Uterus (tissue), 4 donors: ENCODE results near the gene MRPS25. TPM values are rescaled to one million over a fixed set of nuclear protein-coding genes. Genes with fewer than 3 reads are reported as not detected.

Experiments used
- DNase-seq, 2 donors: peaks; one replicate each; pipeline ENCODE4 v3.0.0-alpha.2; 2019 to 2020
- H3K27ac ChIP-seq, 2 donors: fragments of 200-600 bp; sonication (generic); 1 replicate in 1 of 2; 2 replicates in 1 of 2; pipeline ENCODE4 v1.5.1; 2016 to 2018
- H3K27me3 ChIP-seq, 2 donors: fragments of 200-600 bp; sonication (generic); one replicate each; pipeline ENCODE4 v1.5.1; 2018 to 2019; ENCODE audit warnings: control low read depth in 1 of 2
- H3K36me3 ChIP-seq, 2 donors: fragments of 200-600 bp; sonication (generic); one replicate each; pipeline ENCODE4 v1.5.1; 2019; ENCODE audit warnings: control low read depth in 1 of 2
- H3K4me1 ChIP-seq, 2 donors: fragments of 200-600 bp; sonication (generic); one replicate each; pipeline ENCODE4 v1.5.1; 2018 to 2019; ENCODE audit warnings: control low read depth in 1 of 2
- H3K4me3 ChIP-seq, 2 donors: fragments of 200-600 bp; sonication (generic); 1 replicate in 1 of 2; 2 replicates in 1 of 2; pipeline ENCODE4 v1.5.1; 2018 to 2019; ENCODE audit warnings: mild to moderate bottlenecking in 1 of 2
- H3K9me3 ChIP-seq, 2 donors: fragments of 200-600 bp; sonication (generic); one replicate each; pipeline ENCODE4 v1.5.1; 2019; ENCODE audit warnings: control low read depth in 1 of 2
- CTCF ChIP-seq, 4 experiments: fragments of 200-600 bp in 2 of 4; fragments of 450-650 bp in 2 of 4; sonication (generic) in 2 of 4; IDR thresholded peaks; one replicate each; pipeline ENCODE4 v1.5.1; 2016 to 2019; ENCODE audit warnings: antibody characterized with exemption in 4 of 4, mild to moderate bottlenecking in 2 of 4, moderate library complexity in 1 of 4
- POLR2A ChIP-seq, 2 donors: fragments of 450-650 bp; IDR thresholded peaks; one replicate each; pipeline ENCODE4 v1.6.1; 2016; ENCODE audit warnings: antibody characterized with exemption in 2 of 2, mild to moderate bottlenecking in 1 of 2, moderate library complexity in 1 of 2
- intact Hi-C: fragments of 100-400 bp; cut with DNase I; formaldehyde crosslinking; loops from one replicate; pipeline ENCODE4 v1.15.1; 2023; ENCODE audit warnings: low total_unique reads
- total RNA-seq, 4 donors: library from RNA; depleted of rRNA in 3 of 4; stranded (reverse); fragments of >200 nt in 3 of 4; gene quantifications; one replicate each; pipeline versions ENCODE4 v1.1.0 to v1.2.4, GENCODE V29; 2014 to 2023
- donor health status: DM: yes; HTN: yes; CAD: no.

MRPS25 gene
- total RNA-seq, 4 donors from 2014 or later = 6.2 to 49.8 (median 18.6) TPM

GRCh38 chr3:15040844-15041243 is 24.3 kb downstream of the MRPS25 start:
- H3K36me3 ChIP-seq = no peaks in the 10 kb centered on the region
- no peak overlapping the region for H3K27ac ChIP-seq
- no peak overlapping the region for H3K4me3 ChIP-seq
- H3K27me3 ChIP-seq = no peaks in the 10 kb centered on the region
- intact Hi-C loops = no loop called here
- no peak for DNase-seq
- no peaks in the 10 kb centered on the region for H3K4me1 ChIP-seq
- TF ChIP-seq POLR2A (IDR thresholded peaks at IDR 0.05) = no peak
- TF ChIP-seq CTCF (IDR thresholded peaks at IDR 0.05) = no peak
- H3K9me3 ChIP-seq = no peaks in the 10 kb centered on the region

GRCh38 chr3:15038306-15038705 is 26.8 kb downstream of the MRPS25 start:
- no peak for DNase-seq
- H3K36me3 ChIP-seq = no peaks in the 10 kb centered on the region
- no peak overlapping the region for H3K4me3 ChIP-seq
- no peaks in the 10 kb centered on the region for H3K4me1 ChIP-seq
- intact Hi-C loops = no loop called here
- no peaks in the 10 kb centered on the region for H3K9me3 ChIP-seq
- TF ChIP-seq CTCF (IDR thresholded peaks at IDR 0.05) (no peak), POLR2A (IDR thresholded peaks at IDR 0.05) (no peak)
- no peak overlapping the region for H3K27ac ChIP-seq
- no peaks in the 10 kb centered on the region for H3K27me3 ChIP-seq

- intact Hi-C loops = no loop called here
- no peaks in the 10 kb centered on the region for H3K36me3 ChIP-seq
- DNase-seq = no peak
- H3K4me1 ChIP-seq = no peaks in the 10 kb centered on the region
- TF ChIP-seq POLR2A (IDR thresholded peaks at IDR 0.05) (no peak), CTCF (IDR thresholded peaks at IDR 0.05) (no peak)
- H3K4me3 ChIP-seq = no peak overlapping the region
- H3K27me3 ChIP-seq = no peaks in the 10 kb centered on the region
- no peaks in the 10 kb centered on the region for H3K9me3 ChIP-seq
- no peak overlapping the region for H3K27ac ChIP-seq
Measured at GRCh38 chr3:15033103-15033502, 32.0 kb downstream of the MRPS25 start.

GRCh38 chr3:15032650-15033049 is 32.5 kb downstream of the MRPS25 start:
- Histone ChIP-seq H3K9me3 (no peaks in the 10 kb centered on the region), H3K4me3 (no peak overlapping the region), H3K36me3 (no peaks in the 10 kb centered on the region), H3K27ac (no peak overlapping the region), H3K4me1 (no peaks in the 10 kb centered on the region), H3K27me3 (no peaks in the 10 kb centered on the region)
- TF ChIP-seq POLR2A (IDR thresholded peaks at IDR 0.05) (no peak), CTCF (IDR thresholded peaks at IDR 0.05) (no peak)
- intact Hi-C loops = no loop called here
- DNase-seq = no peak

- no peaks in the 10 kb centered on the region for H3K36me3 ChIP-seq
- DNase-seq = no peak
- H3K9me3 ChIP-seq = no peaks in the 10 kb centered on the region
- no peak overlapping the region for H3K4me3 ChIP-seq
- TF ChIP-seq CTCF (IDR thresholded peaks at IDR 0.05) = no peak
- no peak for TF ChIP-seq POLR2A (IDR thresholded peaks at IDR 0.05)
- no peak overlapping the region for H3K27ac ChIP-seq
- no peaks in the 10 kb centered on the region for H3K27me3 ChIP-seq
- no peaks in the 10 kb centered on the region for H3K4me1 ChIP-seq
- intact Hi-C loops = no loop called here
Measured at GRCh38 chr3:15029625-15030024, 35.5 kb downstream of the MRPS25 start.
